HepG2 (cell line): ENCODE data around the gene ARHGEF12. TPM values are rescaled to one million over a fixed set of nuclear protein-coding genes. Genes with fewer than 3 reads are reported as not detected.
A peak's percentile ranks its signal among the peaks of the same experiment; 100 is the strongest.

ENCODE experiments used
- ATAC-seq: fragments of 200-7000 bp; cut with Tn5 transposase; 3 replicates; pipeline ENCODE4 v1.9.1; 2020; ENCODE audit warnings: mild to moderate bottlenecking, moderate library complexity
- BruUV-seq: library from RNA; stranded (reverse); fragments of 400-500 nt; replicated peaks from 2 replicates; lab custom pipeline; 2021; lab: Mats Ljungman, UMichigan
- CTCF ChIA-PET: fragments of 300-600 bp; formaldehyde crosslinking; extraction: SDS; loops from one replicate; lab custom pipeline; 2021; ENCODE audit warnings: low total read pairs, inconsistent platforms, low intra/inter-chr PET ratio; lab: Yijun Ruan, JAX
- POLR2A ChIA-PET: fragments of 350-600 bp; sonication (Branson Sonifier 250); formaldehyde crosslinking; loops from one replicate; lab custom pipeline; 2020; ENCODE audit warnings: antibody characterized with exemption, inconsistent platforms; lab: Yijun Ruan, JAX
- DNase-seq: peaks from one replicate; pipeline ENCODE4 v3.0.0-alpha.2; 2015; ENCODE audit warnings: low spot score
- FAIRE-seq: peaks from 3 replicates; lab custom pipeline; 2011; peaks lifted over from hg19 to GRCh38; lab: Jason Lieb, UNC
- H2AFZ ChIP-seq: one replicate; pipeline ENCODE4 v1.6.1; 2011; ENCODE audit warnings: low read length, inconsistent platforms
- H3K27ac ChIP-seq: fragments of 300-600 bp; 3 replicates; pipeline ENCODE4 v1.8.0; 2011; ENCODE audit warnings: mixed run types, mild to moderate bottlenecking, mixed read lengths, low read length, inconsistent platforms; ENCODE audit not compliant: insufficient read depth; ENCODE audit errors: extremely low read length
- H3K27me3 ChIP-seq, 2 experiments: fragments of 200-600 bp in 1 of 2; 2 replicates in 1 of 2; 3 replicates in 1 of 2; pipeline versions ENCODE4 v1.6.0 to v1.8.0; 2011; ENCODE audit warnings: low read length in 2 of 2, mild to moderate bottlenecking in 2 of 2, moderate library complexity in 2 of 2, inconsistent platforms in 1 of 2; ENCODE audit not compliant: insufficient read depth in 2 of 2, control insufficient read depth in 1 of 2
- H3K36me3 ChIP-seq, 2 experiments: fragments of 200-600 bp in 1 of 2; replicated peaks in 1 of 2; 2 replicates in 1 of 2; 3 replicates in 1 of 2; pipeline versions ENCODE4 v1.5.1 to v1.8.0; 2011; ENCODE audit warnings: low read length in 2 of 2, inconsistent platforms in 1 of 2; ENCODE audit not compliant: insufficient read depth in 2 of 2, control insufficient read depth in 1 of 2
- H3K4me1 ChIP-seq: 2 replicates; pipeline ENCODE4 v1.5.1; 2012; ENCODE audit warnings: low read length, inconsistent platforms; ENCODE audit not compliant: insufficient read depth
- H3K4me2 ChIP-seq: 2 replicates; pipeline ENCODE4 v1.6.0; 2011; ENCODE audit warnings: low read depth, low read length, inconsistent platforms
- H3K4me3 ChIP-seq, 3 experiments: fragments of 200-600 bp in 1 of 3; sonication (generic), shearing (Covaris generic) in 1 of 3; replicated peaks in 1 of 3; 2 replicates each; pipeline ENCODE4 v1.5.1; 2011 to 2016; ENCODE audit warnings: low read length in 3 of 3, inconsistent platforms in 2 of 3, low read depth in 2 of 3, mild to moderate bottlenecking in 2 of 3, control low read depth in 1 of 3, mixed read lengths in 1 of 3; ENCODE audit not compliant: insufficient read depth in 1 of 3
- H3K79me2 ChIP-seq: one replicate; pipeline ENCODE4 v1.6.1; 2011; ENCODE audit warnings: low read length, inconsistent platforms; ENCODE audit not compliant: insufficient read depth
- H3K9ac ChIP-seq: 2 replicates; pipeline ENCODE4 v1.6.0; 2011; ENCODE audit warnings: mild to moderate bottlenecking, low read depth, low read length, inconsistent platforms; ENCODE audit not compliant: insufficient read depth
- H3K9me3 ChIP-seq: 2 replicates; pipeline ENCODE4 v1.5.1; 2012; ENCODE audit warnings: mild to moderate bottlenecking, low read length
- H4K20me1 ChIP-seq: 2 replicates; pipeline ENCODE4 v1.6.0; 2011; ENCODE audit warnings: inconsistent platforms, mild to moderate bottlenecking, low read length, moderate library complexity; ENCODE audit not compliant: insufficient read depth
- MAFK ChIP-seq, 2 experiments: IDR thresholded peaks in 1 of 2; conservative IDR thresholded peaks in 1 of 2; 2 replicates each; pipeline ENCODE4 v1.6.1; 2011; ENCODE audit warnings: improper control_type of control experiment in 2 of 2, low read length in 2 of 2
- NR0B2 ChIP-seq: sonication (generic); formaldehyde crosslinking; IDR thresholded peaks from 2 replicates; pipeline ENCODE4 v1.4.0; 2020; ENCODE audit warnings: mild to moderate bottlenecking, missing genetic modification reagents
- SAP130 ChIP-seq: IDR thresholded peaks from 2 replicates; pipeline ENCODE4 v1.6.1; 2016; ENCODE audit warnings: low read depth
- ZNF280D ChIP-seq: sonication (generic); formaldehyde crosslinking; IDR thresholded peaks from 2 replicates; pipeline ENCODE4 v1.5.1; 2020; ENCODE audit warnings: mild to moderate bottlenecking, missing genetic modification reagents
- ZNF547 ChIP-seq: sonication (generic); formaldehyde crosslinking; IDR thresholded peaks from 2 replicates; pipeline ENCODE4 v1.5.1; 2020; ENCODE audit warnings: mild to moderate bottlenecking, missing genetic modification reagents
- WGBS: methylation state at CpG from one replicate; pipeline ENCODE4 v1.1.6; 2017; ENCODE audit warnings: low lambda C conversion rate; 5-methylcytosine and 5-hydroxymethylcytosine counted together
- in situ Hi-C: cut with HindIII; loops from 2 replicates; pipeline ENCODE4 v1.10.0; 2017; ENCODE audit warnings: low pct_unique_long_range_greater_than_20kb; ENCODE audit not compliant: extremely low pct_ligation_motif_present
- intact Hi-C: fragments of 100-400 bp; cut with micrococcal nuclease; formaldehyde crosslinking; loops from one replicate; pipeline ENCODE4 v1.10.0; 2022; ENCODE audit not compliant: unreplicated experiment
- polyA plus RNA-seq, 8 experiments: library from polyadenylated mRNA; depleted of rRNA in 3 of 8; stranded (reverse) in 7 of 8; unstranded in 1 of 8; fragments of >200 nt; fragmentation: Illumina TruSeq in 4 of 8; extraction: Trizol in 4 of 8; gene quantifications; 2 replicates each; pipeline versions ENCODE4 v1.2.1 to v1.2.3, GENCODE V29; 2011 to 2016; ENCODE audit warnings: low read depth in 4 of 8, missing spikeins in 1 of 8, mixed read lengths in 1 of 8; ENCODE audit not compliant: insufficient read depth in 1 of 8
- total RNA-seq, 5 experiments: library from RNA; depleted of rRNA; stranded (reverse); fragments of >200 nt; fragmentation: Illumina TruSeq; extraction: Trizol; gene quantifications; 2 replicates each; pipeline ENCODE4 v1.2.3, GENCODE V29; 2016; ENCODE audit warnings: low read depth in 1 of 5
- TF ChIP-seq, protein P1 (sequence below): sonication (generic); formaldehyde crosslinking; IDR thresholded peaks from 2 replicates; pipeline ENCODE4 v1.4.0; 2020; ENCODE audit warnings: missing genetic modification reagents, borderline replicate concordance
- TF ChIP-seq, protein P2 (sequence below): sonication (generic); formaldehyde crosslinking; IDR thresholded peaks from 2 replicates; pipeline ENCODE4 v1.4.0; 2020; ENCODE audit warnings: missing genetic modification reagents

ARHGEF12 gene
- total and polyA plus RNA-seq, 2 of the 13 experiments (the other 11 are each of a cell fraction or from before 2014, with no cell fraction given) = 17.9 to 54.4 TPM

DNA sequence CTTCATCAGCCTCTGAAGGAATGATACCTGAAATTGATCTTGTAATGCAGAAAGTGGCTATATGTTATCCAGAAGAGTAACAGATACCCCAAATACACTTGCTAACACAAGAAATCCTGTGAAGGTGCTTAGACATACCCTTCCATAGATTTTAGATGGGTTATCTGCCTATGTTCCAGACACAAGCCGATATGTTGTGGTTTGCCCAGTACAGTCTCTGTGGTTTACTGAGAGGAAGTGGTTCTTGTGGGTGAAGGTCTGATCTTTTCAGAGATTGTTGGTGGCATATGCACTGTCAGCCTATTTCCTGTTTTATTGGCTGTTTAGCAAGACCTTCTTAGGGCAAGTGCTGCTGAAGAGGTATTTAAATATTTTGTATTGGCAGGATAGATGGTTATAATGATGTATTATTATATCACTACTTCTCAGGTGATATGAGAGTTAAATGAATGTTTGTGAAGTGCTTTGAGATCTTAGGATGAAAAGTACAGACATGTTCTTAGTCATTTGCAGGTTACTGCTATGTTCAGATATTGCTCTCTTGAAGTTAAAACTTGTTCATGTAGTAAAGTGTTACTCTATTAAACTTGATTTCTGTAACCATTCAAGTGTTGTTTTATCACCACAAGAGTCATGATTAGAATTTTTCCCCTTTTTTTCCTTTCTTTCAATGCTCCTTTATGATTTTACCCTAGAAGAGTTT lies 8.2 kb downstream of the ARHGEF12 start:
- intact Hi-C loops = no loop called here
- no peak overlapping the region for H2AFZ ChIP-seq
- FAIRE-seq = no peak
- in situ Hi-C loops = no loop called here
- H3K9ac ChIP-seq = no peak overlapping the region
- peaks cover 81% of the 10 kb centered on the region for H3K4me1 ChIP-seq
- H3K4me3 ChIP-seq = no peak overlapping the region
- no peaks in the 10 kb centered on the region for H3K9me3 ChIP-seq
- peaks cover 38% of the 10 kb centered on the region for H4K20me1 ChIP-seq
- H3K27me3 ChIP-seq = no peaks in the 10 kb centered on the region
- H3K79me2 ChIP-seq = peaks cover 96% of the 10 kb centered on the region
- TF ChIP-seq, protein P1, sequence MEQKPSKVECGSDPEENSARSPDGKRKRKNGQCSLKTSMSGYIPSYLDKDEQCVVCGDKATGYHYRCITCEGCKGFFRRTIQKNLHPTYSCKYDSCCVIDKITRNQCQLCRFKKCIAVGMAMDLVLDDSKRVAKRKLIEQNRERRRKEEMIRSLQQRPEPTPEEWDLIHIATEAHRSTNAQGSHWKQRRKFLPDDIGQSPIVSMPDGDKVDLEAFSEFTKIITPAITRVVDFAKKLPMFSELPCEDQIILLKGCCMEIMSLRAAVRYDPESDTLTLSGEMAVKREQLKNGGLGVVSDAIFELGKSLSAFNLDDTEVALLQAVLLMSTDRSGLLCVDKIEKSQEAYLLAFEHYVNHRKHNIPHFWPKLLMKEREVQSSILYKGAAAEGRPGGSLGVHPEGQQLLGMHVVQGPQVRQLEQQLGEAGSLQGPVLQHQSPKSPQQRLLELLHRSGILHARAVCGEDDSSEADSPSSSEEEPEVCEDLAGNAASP (CRISPR knock-in tag) = no peak
- TF ChIP-seq NR0B2 (CRISPR knock-in tag) (no peak), MAFK (conservative IDR thresholded peaks at IDR 0.05 in 1 of 2, IDR thresholded peaks at IDR 0.05 in 1 of 2; ENCODE audit: low read length in 2 of 2) (0 out of 4 replicates have a peak, but pooled peaks have one; percentile 21 to 27)
- DNase-seq = no peak
- no peaks in the 10 kb centered on the region for H3K36me3 ChIP-seq
- 78% methylated on average over 1 of the region's 1 CpG for WGBS
- no peak overlapping the region for H3K27ac ChIP-seq
- ATAC-seq = peak; percentile 34; the same call in 1 of the 3 replicates
- no TSS peak for BruUV-seq
- CTCF ChIA-PET = no interaction called here
- POLR2A ChIA-PET = no interaction called here
- H3K4me2 ChIP-seq = 0 out of 2 replicates have a peak overlapping the region, but pooled peaks have one; percentile 14

DNA sequence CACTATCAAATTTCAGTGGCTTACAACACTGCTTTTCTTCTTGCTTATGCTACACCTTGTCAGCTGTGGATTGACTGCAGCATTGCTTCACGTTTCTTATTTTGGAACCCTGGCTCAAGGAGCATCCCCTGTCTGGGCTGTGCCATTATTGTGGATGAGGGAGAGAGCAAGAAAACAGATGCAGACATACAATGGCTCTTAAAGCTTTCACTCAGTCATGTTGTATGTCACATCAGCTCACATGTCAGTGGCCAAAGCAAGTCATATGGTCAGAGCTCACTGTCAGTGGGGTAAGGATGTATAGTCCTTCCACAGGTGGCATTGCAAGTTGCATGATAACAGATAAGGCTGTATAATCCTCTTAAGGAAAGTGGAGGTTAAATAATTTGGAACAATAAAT lies 10.0 kb downstream of the ARHGEF12 start:
- Histone ChIP-seq H3K27me3 (no peaks in the 10 kb centered on the region), H3K79me2 (peaks cover 90% of the 10 kb centered on the region), H3K9ac (no peak overlapping the region), H3K27ac (no peak overlapping the region), H3K9me3 (no peaks in the 10 kb centered on the region), H3K36me3 (no peaks in the 10 kb centered on the region)
- 77% methylated on average over 1 of the region's 1 CpG for WGBS
- intact Hi-C loops = no loop called here
- BruUV-seq = no TSS peak
- no peak for FAIRE-seq
- TF ChIP-seq, protein P2, sequence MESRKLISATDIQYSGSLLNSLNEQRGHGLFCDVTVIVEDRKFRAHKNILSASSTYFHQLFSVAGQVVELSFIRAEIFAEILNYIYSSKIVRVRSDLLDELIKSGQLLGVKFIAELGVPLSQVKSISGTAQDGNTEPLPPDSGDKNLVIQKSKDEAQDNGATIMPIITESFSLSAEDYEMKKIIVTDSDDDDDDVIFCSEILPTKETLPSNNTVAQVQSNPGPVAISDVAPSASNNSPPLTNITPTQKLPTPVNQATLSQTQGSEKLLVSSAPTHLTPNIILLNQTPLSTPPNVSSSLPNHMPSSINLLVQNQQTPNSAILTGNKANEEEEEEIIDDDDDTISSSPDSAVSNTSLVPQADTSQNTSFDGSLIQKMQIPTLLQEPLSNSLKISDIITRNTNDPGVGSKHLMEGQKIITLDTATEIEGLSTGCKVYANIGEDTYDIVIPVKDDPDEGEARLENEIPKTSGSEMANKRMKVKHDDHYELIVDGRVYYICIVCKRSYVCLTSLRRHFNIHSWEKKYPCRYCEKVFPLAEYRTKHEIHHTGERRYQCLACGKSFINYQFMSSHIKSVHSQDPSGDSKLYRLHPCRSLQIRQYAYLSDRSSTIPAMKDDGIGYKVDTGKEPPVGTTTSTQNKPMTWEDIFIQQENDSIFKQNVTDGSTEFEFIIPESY = no peak
- no peak for TF ChIP-seq ZNF280D
- TF ChIP-seq SAP130 (CRISPR knock-in tag) = 0 out of 2 replicates have a peak, but pooled peaks have one; percentile 13
- no peak for TF ChIP-seq ZNF547 (CRISPR knock-in tag)
- TF ChIP-seq, all 625 proteins: peak for 1
- Histone ChIP-seq H3K4me3 (no peak overlapping the region), H4K20me1 (peaks cover 30% of the 10 kb centered on the region), H2AFZ (no peak overlapping the region), H3K4me1 (peaks cover 64% of the 10 kb centered on the region), H3K4me2 (no peak overlapping the region)
- ATAC-seq = peak; percentile 26; the same call in 2 of the 3 replicates
- in situ Hi-C loops = no loop called here
- ChIA-PET POLR2A (interaction anchor here (1.1 to 2.6 kb wide), 2 partner anchors 9 to 35 kb away, joined by 3 to 8 read pairs; partner anchors contain the start of gene ARHGEF12), CTCF (no interaction called here)
- no peak for DNase-seq
